H1 (cell line): ENCODE results near the gene PPP1R13B. TPM values are rescaled to one million over a fixed set of nuclear protein-coding genes. Genes with fewer than 3 reads are reported as not detected.

Source experiments
- CTCF ChIA-PET: fragments of 300-600 bp; sonication (Branson Sonifier 250); formaldehyde crosslinking; loops from one replicate; lab custom pipeline; 2021; ENCODE audit not compliant: partially characterized antibody; lab: Charles Lee
- POLR2A ChIA-PET: fragments of 300-600 bp; sonication (Branson Sonifier 250); formaldehyde crosslinking; loops from one replicate; lab custom pipeline; 2021; ENCODE audit warnings: inconsistent platforms; ENCODE audit not compliant: partially characterized antibody; lab: Charles Lee
- DNase-seq, 2 experiments: peaks; one replicate each; pipeline versions ENCODE4 v3.0.0 to v3.0.0-alpha.2; 2010 to 2022; ENCODE audit warnings: low spot score in 2 of 2, low read depth in 1 of 2, mixed read lengths in 1 of 2
- FAIRE-seq: peaks from 2 replicates; lab custom pipeline; 2011; peaks lifted over from hg19 to GRCh38; lab: Jason Lieb, UNC
- H2AFZ ChIP-seq: 2 replicates; pipeline ENCODE4 v1.8.1; 2012; ENCODE audit warnings: low read length, inconsistent platforms
- H2AK5ac ChIP-seq: 2 replicates; pipeline ENCODE4 v1.6.1; 2013; ENCODE audit warnings: low read depth, low read length
- H2BK120ac ChIP-seq: replicated peaks from 2 replicates; pipeline ENCODE3; 2013; ENCODE audit warnings: low read depth, low read length, inconsistent platforms
- H2BK12ac ChIP-seq: 2 replicates; pipeline ENCODE4 v1.6.1; 2013; ENCODE audit warnings: low read depth, low read length
- H2BK15ac ChIP-seq: 2 replicates; pipeline ENCODE4 v1.6.1; 2013; ENCODE audit warnings: low read length
- H2BK20ac ChIP-seq: 2 replicates; pipeline ENCODE4 v1.6.1; 2013; ENCODE audit warnings: low read length
- H2BK5ac ChIP-seq: 2 replicates; pipeline ENCODE4 v1.6.1; 2013; ENCODE audit warnings: low read depth, low read length
- H3K14ac ChIP-seq: 2 replicates; pipeline ENCODE4 v1.6.1; 2013; ENCODE audit warnings: inconsistent platforms; ENCODE audit not compliant: insufficient read length
- H3K18ac ChIP-seq: 2 replicates; pipeline ENCODE4 v1.6.1; 2013; ENCODE audit warnings: low read length; ENCODE audit errors: extremely low read depth
- H3K23ac ChIP-seq: 2 replicates; pipeline ENCODE4 v1.6.1; 2013; ENCODE audit warnings: inconsistent platforms; ENCODE audit not compliant: insufficient read length
- H3K23me2 ChIP-seq: 2 replicates; pipeline ENCODE4 v1.6.1; 2013; ENCODE audit warnings: low read depth, low read length
- H3K27ac ChIP-seq: 2 replicates; pipeline ENCODE4 v1.6.1; 2011; ENCODE audit warnings: low read depth, low read length, inconsistent platforms
- H3K27me3 ChIP-seq, 4 experiments: replicated peaks in 1 of 4; 1 replicate in 1 of 4; 2 replicates in 3 of 4; pipeline versions ENCODE4 v1.6.1 to v1.8.1; 2011 to 2013; ENCODE audit warnings: low read length in 3 of 4, mild to moderate bottlenecking in 3 of 4, inconsistent platforms in 2 of 4, mixed read lengths in 2 of 4, moderate library complexity in 1 of 4; ENCODE audit not compliant: control insufficient read depth in 3 of 4, insufficient read depth in 3 of 4; ENCODE audit errors: extremely low read depth in 1 of 4
- H3K36me3 ChIP-seq, 4 experiments: 2 replicates each; pipeline versions ENCODE4 v1.6.1 to v1.8.1; 2011 to 2013; ENCODE audit warnings: mild to moderate bottlenecking in 4 of 4, low read length in 3 of 4, moderate library complexity in 2 of 4, control low read depth in 1 of 4, inconsistent platforms in 1 of 4; ENCODE audit not compliant: insufficient read depth in 4 of 4, control insufficient read depth in 2 of 4
- H3K4ac ChIP-seq: replicated peaks from 2 replicates; pipeline ENCODE3; 2013; ENCODE audit warnings: low read length, low read depth, mixed read lengths, inconsistent platforms; ENCODE audit not compliant: insufficient read length
- H3K4me1 ChIP-seq, 4 experiments: replicated peaks in 1 of 4; 1 replicate in 1 of 4; 2 replicates in 3 of 4; pipeline versions ENCODE4 v1.6.1 to v1.8.1; 2011 to 2013; ENCODE audit warnings: low read length in 3 of 4, inconsistent platforms in 2 of 4, mixed read lengths in 1 of 4; ENCODE audit not compliant: insufficient read depth in 4 of 4, control insufficient read depth in 3 of 4
- H3K4me2 ChIP-seq, 2 experiments: 2 replicates each; pipeline versions ENCODE4 v1.6.1 to v1.8.1; 2011 to 2013; ENCODE audit warnings: low read depth in 2 of 2, low read length in 2 of 2, control low read depth in 1 of 2, inconsistent platforms in 1 of 2, mild to moderate bottlenecking in 1 of 2; ENCODE audit not compliant: insufficient read depth in 1 of 2
- H3K4me3 ChIP-seq, 4 experiments: fragments of 200-600, 300-600 bp in 1 of 4; sonication (generic), shearing (Covaris generic), sonication (Bioruptor Twin) in 1 of 4; 2 replicates each; pipeline versions ENCODE4 v1.5.1 to v1.8.1; 2011 to 2016; ENCODE audit warnings: low read length in 4 of 4, low read depth in 3 of 4, control low read depth in 2 of 4, inconsistent platforms in 2 of 4, mild to moderate bottlenecking in 2 of 4, mixed read lengths in 1 of 4, moderate library complexity in 1 of 4; ENCODE audit not compliant: insufficient read depth in 2 of 4; ENCODE audit errors: extremely low read depth in 1 of 4
- H3K56ac ChIP-seq: replicated peaks from 2 replicates; pipeline ENCODE3; 2013; ENCODE audit warnings: low read depth, mild to moderate bottlenecking, mixed read lengths, low read length, inconsistent platforms; ENCODE audit not compliant: insufficient read length
- H3K79me1 ChIP-seq: 2 replicates; pipeline ENCODE4 v1.6.1; 2013; ENCODE audit warnings: low read depth, low read length, control low read depth
- H3K79me2 ChIP-seq, 2 experiments: 2 replicates each; pipeline versions ENCODE4 v1.6.1 to v1.8.1; 2012 to 2013; ENCODE audit warnings: low read length in 2 of 2, mild to moderate bottlenecking in 2 of 2, inconsistent platforms in 1 of 2; ENCODE audit not compliant: insufficient read depth in 2 of 2, control insufficient read depth in 1 of 2
- H3K9ac ChIP-seq, 4 experiments: replicated peaks in 1 of 4; 1 replicate in 1 of 4; 2 replicates in 3 of 4; pipeline versions ENCODE4 v1.6.1 to v1.8.1; 2011 to 2013; ENCODE audit warnings: low read depth in 3 of 4, low read length in 3 of 4, control low read depth in 2 of 4, mild to moderate bottlenecking in 2 of 4, moderate library complexity in 2 of 4, inconsistent platforms in 1 of 4; ENCODE audit errors: extremely low read depth in 1 of 4
- H3K9me3 ChIP-seq, 2 experiments: 2 replicates each; pipeline versions ENCODE4 v1.6.1 to v1.8.1; 2012 to 2013; ENCODE audit warnings: mild to moderate bottlenecking in 2 of 2, moderate library complexity in 2 of 2, control low read depth in 1 of 2, inconsistent platforms in 1 of 2, low read depth in 1 of 2, low read length in 1 of 2, mixed read lengths in 1 of 2; ENCODE audit not compliant: insufficient read depth in 2 of 2
- H4K20me1 ChIP-seq, 2 experiments: replicated peaks in 1 of 2; 2 replicates each; pipeline versions ENCODE3 to v1.8.1; 2011 to 2013; ENCODE audit warnings: inconsistent platforms in 2 of 2, low read length in 2 of 2, mild to moderate bottlenecking in 1 of 2; ENCODE audit not compliant: insufficient read depth in 2 of 2, control insufficient read depth in 1 of 2
- H4K5ac ChIP-seq: 2 replicates; pipeline ENCODE4 v1.6.1; 2013; ENCODE audit warnings: low read length, low read depth, mixed read lengths, inconsistent platforms; ENCODE audit not compliant: insufficient read length
- H4K8ac ChIP-seq: 2 replicates; pipeline ENCODE4 v1.8.0; 2013; ENCODE audit warnings: mild to moderate bottlenecking, moderate library complexity, low read length, inconsistent platforms; ENCODE audit not compliant: insufficient read depth; ENCODE audit errors: extremely low read depth
- H4K91ac ChIP-seq: replicated peaks from 2 replicates; pipeline ENCODE3; 2013; ENCODE audit warnings: low read length, mixed read lengths, inconsistent platforms; ENCODE audit not compliant: insufficient read length
- ATF3 ChIP-seq: IDR thresholded peaks from 2 replicates; pipeline ENCODE4 v1.6.1; 2011; ENCODE audit warnings: low read depth, mild to moderate bottlenecking, low read length; ENCODE audit not compliant: insufficient read depth
- BCL11A ChIP-seq, 2 experiments: IDR thresholded peaks; one replicate each; pipeline ENCODE4 v1.6.1; 2011; ENCODE audit warnings: low read depth in 2 of 2, low read length in 2 of 2, mild to moderate bottlenecking in 2 of 2
- CREB1 ChIP-seq: IDR thresholded peaks from 2 replicates; pipeline ENCODE4 v1.6.1; 2012; ENCODE audit warnings: inconsistent platforms
- KDM4A ChIP-seq: IDR thresholded peaks from one replicate; pipeline ENCODE4 v1.7.1; 2012; ENCODE audit warnings: low read depth, mild to moderate bottlenecking, moderate library complexity, low read length, inconsistent platforms; ENCODE audit not compliant: severe bottlenecking
- SP2 ChIP-seq: IDR thresholded peaks from 2 replicates; pipeline ENCODE4 v1.6.1; 2012; ENCODE audit warnings: mild to moderate bottlenecking, low read length, inconsistent platforms
- SRF ChIP-seq: IDR thresholded peaks from 2 replicates; pipeline ENCODE4 v1.6.1; 2011; ENCODE audit warnings: mild to moderate bottlenecking, low read depth, low read length, moderate library complexity
- TBP ChIP-seq: IDR thresholded peaks from 2 replicates; pipeline ENCODE4 v1.6.1; 2011; ENCODE audit warnings: low read depth, low read length, improper control_type of control experiment
- TCF12 ChIP-seq: IDR thresholded peaks from 2 replicates; pipeline ENCODE4 v1.6.1; 2011; ENCODE audit warnings: low read depth, mild to moderate bottlenecking, low read length
- ZNF274 ChIP-seq: IDR thresholded peaks from 2 replicates; pipeline ENCODE4 v1.7.0; 2012; ENCODE audit warnings: low read length, borderline replicate concordance; ENCODE audit errors: extremely low read depth
- WGBS, 2 experiments: shearing (Covaris generic) in 1 of 2; methylation state at CpG; one replicate each; pipeline versions ENCODE4 v1.1.6 to v1.1.7; 2013 to 2015; ENCODE audit warnings: low lambda C conversion rate in 2 of 2, mixed read lengths in 2 of 2, inconsistent platforms in 1 of 2, low coverage in 1 of 2, missing lambda C conversion rate in 1 of 2; ENCODE audit not compliant: insufficient replicate concordance in 2 of 2, insufficient coverage in 1 of 2, insufficient read length in 1 of 2; ENCODE audit errors: extremely low coverage in 1 of 2, missing lambda C conversion rate in 1 of 2; 5-methylcytosine and 5-hydroxymethylcytosine counted together
- polyA plus RNA-seq, 7 experiments: library from polyadenylated mRNA; depleted of rRNA in 3 of 7; stranded (reverse) in 5 of 7; unstranded in 2 of 7; fragments of >200 nt in 5 of 7; fragments of 200-250 nt in 2 of 7; gene quantifications; 1 replicate in 5 of 7; 2 replicates in 1 of 7; 4 replicates in 1 of 7; pipeline versions ENCODE4 v1.2.1 to v1.2.3, GENCODE V29; 2011 to 2013; ENCODE audit warnings: missing spikeins in 2 of 7, mixed read lengths in 2 of 7
- total RNA-seq: library from RNA; stranded (reverse); fragmentation: NEBNext Ultra II Directional; extraction: Animal tissue kit (Norgen Biotek cat#: 25700); gene quantifications from 2 replicates; pipeline ENCODE4 v1.2.1, GENCODE V29; 2021
- TF ChIP-seq, protein P1 (sequence below): IDR thresholded peaks from 2 replicates; pipeline ENCODE4 v1.6.1; 2011; ENCODE audit warnings: low read length, improper control_type of control experiment

The PPP1R13B gene
- total and polyA plus RNA-seq, 2 of the 8 experiments (the other 6 are each of a cell fraction or from before 2014, with no cell fraction given) = 2.6 to 8.9 TPM

DNA sequence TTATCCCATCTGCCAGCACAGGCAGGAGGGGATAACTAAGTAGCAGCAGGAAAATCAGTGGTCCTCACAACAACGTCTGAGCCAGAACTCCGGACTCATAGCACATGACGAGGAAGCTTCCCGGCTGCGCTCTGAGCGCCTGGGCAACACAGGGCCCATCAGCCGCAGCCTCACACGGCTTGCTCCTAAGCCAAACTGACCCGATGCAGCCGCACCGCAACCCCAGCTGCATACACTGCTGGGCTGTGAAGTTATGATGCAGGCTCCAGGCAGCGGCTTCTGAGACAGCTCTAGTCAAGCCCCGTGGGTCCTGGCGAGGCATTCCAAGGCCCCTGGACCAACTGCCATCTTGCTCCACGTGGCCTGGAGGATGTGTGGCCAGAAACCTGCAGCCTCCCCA, 103.7 kb downstream of the PPP1R13B start:
- Histone ChIP-seq H3K27ac (no peak overlapping the region), H2BK20ac (no peak overlapping the region), H3K4me3 (no peak overlapping the region), H2BK15ac (no peak overlapping the region), H2BK120ac (no peak overlapping the region), H3K23ac (no peak overlapping the region), H3K4me1 (peaks cover 0 to 3% (median under 1%) of the 10 kb centered on the region in 4 experiments; a peak in 2 of 7 replicates), H3K4me2 (no peak overlapping the region), H3K27me3 (no peaks in the 10 kb centered on the region; a peak in 1 of 7 replicates), H3K79me2 (no peaks in the 10 kb centered on the region), H4K5ac (no peak overlapping the region), H3K79me1 (no peaks in the 10 kb centered on the region), H3K4ac (no peak overlapping the region), H4K8ac (peak overlapping the region; percentile 35; the same call in 1 of the 2 replicates), H3K14ac (no peak overlapping the region), H4K20me1 (peaks cover 0 to 2% of the 10 kb centered on the region in 2 experiments), H2BK12ac (no peak overlapping the region), H3K56ac (no peak overlapping the region), H3K23me2 (no peaks in the 10 kb centered on the region), H3K18ac (peak overlapping the region; percentile 6; the same call in 1 of the 2 replicates), H3K9ac (no peak overlapping the region), H2BK5ac (no peak overlapping the region), H2AFZ (no peak overlapping the region), H3K36me3 (no peaks in the 10 kb centered on the region; a peak in 2 of 8 replicates), H2AK5ac (no peak overlapping the region), H3K9me3 (no peaks in the 10 kb centered on the region), H4K91ac (no peak overlapping the region)
- WGBS, 2 experiments = 93% methylated on average over 15 of the region's 15 CpGs; no CpG with 5 or more reads in 1 of the 2 experiments
- no peak for DNase-seq
- ChIA-PET POLR2A (interaction anchor here (2.2 kb wide), 1 partner anchor 9 kb away, joined by 6 read pairs; no protein-coding TSS in a partner anchor), CTCF (no interaction called here)
- FAIRE-seq = no peak
- TF ChIP-seq, protein P1, sequence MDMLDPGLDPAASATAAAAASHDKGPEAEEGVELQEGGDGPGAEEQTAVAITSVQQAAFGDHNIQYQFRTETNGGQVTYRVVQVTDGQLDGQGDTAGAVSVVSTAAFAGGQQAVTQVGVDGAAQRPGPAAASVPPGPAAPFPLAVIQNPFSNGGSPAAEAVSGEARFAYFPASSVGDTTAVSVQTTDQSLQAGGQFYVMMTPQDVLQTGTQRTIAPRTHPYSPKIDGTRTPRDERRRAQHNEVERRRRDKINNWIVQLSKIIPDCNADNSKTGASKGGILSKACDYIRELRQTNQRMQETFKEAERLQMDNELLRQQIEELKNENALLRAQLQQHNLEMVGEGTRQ = no peak
- no peak for TF ChIP-seq TBP
- no peak for TF ChIP-seq KDM4A
- TF ChIP-seq ATF3 = no peak
- no peak for TF ChIP-seq SP2
- TF ChIP-seq CREB1 = no peak
- TF ChIP-seq SRF = no peak
- TF ChIP-seq BCL11A (IDR thresholded peaks at IDR 0.05; ENCODE audit: low read depth in 2 of 2, low read length in 2 of 2) = no peak
- no peak for TF ChIP-seq ZNF274
- TF ChIP-seq TCF12 = no peak
